Measurements from ENCODE around the gene LIMCH1.
"Not testable (repeated sequence)": the region's sequence is repeated elsewhere in the genome, so short reads cannot be mapped to it uniquely, and the experiment has no call there.

LIMCH1 gene

GRCh38 chr4:41692717-41693345, 154.9 kb downstream of the LIMCH1 start:
- DNase-seq, result no peak

- no peak for DNase-seq
These were observed 155.7 kb downstream of the LIMCH1 start for GRCh38 chr4:41693629-41694028.

DNA sequence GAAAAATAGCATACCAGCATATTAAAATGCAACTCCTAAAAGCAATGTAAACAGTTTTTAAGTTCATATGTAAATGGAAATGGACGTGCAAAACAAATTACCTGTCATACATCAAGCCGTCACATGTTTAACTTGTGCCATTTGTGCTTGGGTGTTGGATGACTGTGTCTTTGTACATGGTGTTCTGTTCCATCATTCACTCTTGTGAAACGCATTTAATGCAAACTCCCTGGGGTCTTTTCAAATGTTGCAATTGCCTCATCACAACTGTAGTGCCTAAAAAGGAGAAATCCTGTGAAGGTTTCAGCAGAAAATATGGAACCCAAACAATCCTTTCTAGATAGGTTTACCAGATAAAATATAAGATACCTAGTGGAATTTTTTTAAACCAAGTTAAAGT, 158.2 kb downstream of the LIMCH1 start:
- DNase-seq, result no peak

DNA sequence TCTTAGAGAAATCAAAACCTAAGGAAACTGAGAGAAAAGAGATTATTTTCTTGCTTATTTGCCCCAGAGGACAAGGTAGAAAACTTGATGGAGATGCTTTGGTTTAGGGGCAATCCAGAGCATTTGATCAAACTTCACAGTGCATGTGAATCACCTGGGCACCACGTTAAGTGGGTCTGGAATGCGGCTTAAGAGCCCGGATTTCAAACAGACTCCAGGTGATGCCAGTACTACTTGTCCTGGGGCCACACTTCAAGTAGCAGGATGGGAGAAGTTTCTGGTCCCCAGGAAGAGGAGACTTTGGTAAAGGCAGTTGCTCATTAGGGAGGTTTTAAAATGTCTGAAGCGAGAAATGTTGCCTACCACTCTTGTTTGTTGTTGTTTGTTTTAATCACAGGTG, 158.8 kb downstream of the LIMCH1 start:
- DNase-seq, result no peak

DNA sequence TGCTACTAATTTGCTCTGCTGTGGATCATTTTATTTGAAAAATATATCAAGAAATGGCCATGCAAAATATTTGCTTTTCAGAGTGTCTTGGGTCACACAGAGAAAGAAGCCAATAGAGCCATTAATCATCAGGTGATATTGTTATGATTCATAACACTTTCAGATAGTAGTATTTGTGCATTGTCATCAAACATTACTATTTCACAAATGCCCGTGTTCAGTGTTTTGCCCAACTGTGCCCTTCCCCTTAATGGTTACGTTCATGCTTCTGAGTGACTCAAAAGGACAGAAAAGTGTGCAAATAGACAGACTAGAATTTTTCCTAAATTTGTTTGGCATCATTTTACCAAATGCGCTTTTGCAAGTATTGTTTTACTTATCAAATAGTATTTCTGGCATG, 164.0 kb downstream of the LIMCH1 start:
- no peak for DNase-seq

DNA sequence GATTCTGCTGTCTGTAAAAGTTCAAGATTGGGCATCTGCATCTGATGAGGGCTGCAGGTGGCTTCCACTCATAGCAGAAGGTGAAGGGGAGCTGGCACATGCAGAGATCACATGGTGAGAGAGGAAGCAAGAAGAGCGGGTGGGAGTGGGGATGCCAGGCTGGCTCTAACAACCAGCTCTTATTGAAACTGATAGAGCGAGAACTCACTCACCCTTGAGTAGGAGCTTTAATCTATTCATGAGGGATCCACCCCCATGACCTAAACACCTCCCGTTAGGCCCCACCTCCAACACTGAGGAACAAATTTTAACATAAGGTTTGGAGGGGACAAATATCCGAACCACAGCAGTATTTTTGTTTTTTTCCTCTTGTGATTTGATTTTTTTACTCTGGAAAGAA, 164.8 kb downstream of the LIMCH1 start:
- DNase-seq, result no peak

DNA sequence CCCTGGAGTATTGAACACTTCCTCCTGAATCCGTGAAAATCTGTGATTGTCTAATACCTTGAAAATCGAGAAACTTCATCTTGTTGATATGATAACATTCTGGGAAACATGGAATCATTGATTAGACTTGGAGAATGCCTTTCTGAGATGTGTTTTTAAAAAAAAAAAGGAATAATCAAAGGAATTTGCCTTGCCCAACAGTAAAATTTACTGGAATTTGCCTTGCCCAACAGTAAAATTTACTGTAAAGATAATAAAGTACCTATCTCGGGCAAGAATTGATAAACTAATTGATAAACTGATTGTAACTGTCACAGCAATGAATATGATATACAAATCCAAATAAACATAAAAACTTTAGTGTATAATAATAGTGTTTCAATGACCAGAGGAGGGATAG, 165.8 kb downstream of the LIMCH1 start:
- DNase-seq, result no peak

- DNase-seq, result no peak
These were observed 172.0 kb downstream of the LIMCH1 start for GRCh38 chr4:41709844-41710481.

DNA sequence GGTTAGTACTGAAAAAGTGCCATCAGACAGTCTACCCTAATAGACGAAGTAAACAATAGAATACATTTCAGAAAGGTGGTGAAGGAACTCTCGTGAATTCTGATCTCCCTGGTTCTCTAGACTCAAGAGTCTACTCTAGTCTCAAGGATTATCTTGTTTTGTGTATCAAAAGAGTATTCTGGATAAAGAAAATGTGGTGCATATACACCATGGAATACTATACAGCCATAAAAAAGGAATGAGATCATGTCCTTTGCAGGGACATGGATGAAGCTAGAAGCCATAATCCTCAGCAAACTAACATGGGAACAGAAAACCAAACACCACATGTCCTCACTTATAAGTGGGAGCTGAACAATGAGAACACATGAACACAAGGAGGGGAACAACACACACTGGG, 173.7 kb downstream of the LIMCH1 start:
- not testable (repeated sequence) for DNase-seq

DNA sequence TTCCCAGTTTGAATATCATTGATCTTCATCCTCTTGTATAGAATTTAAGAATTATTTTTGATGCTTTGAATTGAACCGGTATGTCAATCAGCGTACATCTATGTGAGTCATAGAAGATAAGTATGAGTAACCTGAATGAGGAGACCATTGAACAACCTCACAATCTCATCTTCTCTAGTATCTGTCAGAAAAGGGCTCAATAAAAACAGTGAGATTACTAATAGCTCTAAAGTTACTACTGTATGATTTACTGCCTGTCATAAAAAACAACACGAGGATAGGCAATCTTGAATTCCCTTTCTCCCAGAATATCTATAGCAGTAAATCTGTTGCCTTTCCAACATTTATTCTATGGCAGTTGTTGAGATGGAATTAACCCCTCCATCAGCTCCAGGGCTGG, 174.5 kb downstream of the LIMCH1 start:
- no peak for DNase-seq

DNA sequence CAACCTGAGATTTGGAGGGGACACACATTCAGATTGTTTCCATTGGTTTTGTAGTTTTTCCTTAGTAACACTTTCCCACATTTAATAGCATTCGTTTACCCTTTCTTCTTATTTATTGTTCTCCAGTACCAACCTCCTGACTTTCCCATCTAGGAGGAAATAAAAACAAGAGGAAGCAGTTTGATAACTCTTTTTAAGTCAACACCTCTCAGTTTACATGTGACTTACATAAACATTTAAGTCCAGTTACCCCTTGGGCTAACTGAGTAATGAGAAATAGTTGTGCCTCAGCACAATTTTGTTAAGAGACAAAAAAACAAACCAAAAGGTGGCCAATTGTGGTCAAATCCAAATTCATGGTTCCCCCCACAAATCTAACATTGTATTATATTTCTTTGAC, 175.8 kb downstream of the LIMCH1 start:
- no peak for DNase-seq

GRCh38 chr4:41714364-41715000, 176.5 kb downstream of the LIMCH1 start:
- no peak for DNase-seq

DNA sequence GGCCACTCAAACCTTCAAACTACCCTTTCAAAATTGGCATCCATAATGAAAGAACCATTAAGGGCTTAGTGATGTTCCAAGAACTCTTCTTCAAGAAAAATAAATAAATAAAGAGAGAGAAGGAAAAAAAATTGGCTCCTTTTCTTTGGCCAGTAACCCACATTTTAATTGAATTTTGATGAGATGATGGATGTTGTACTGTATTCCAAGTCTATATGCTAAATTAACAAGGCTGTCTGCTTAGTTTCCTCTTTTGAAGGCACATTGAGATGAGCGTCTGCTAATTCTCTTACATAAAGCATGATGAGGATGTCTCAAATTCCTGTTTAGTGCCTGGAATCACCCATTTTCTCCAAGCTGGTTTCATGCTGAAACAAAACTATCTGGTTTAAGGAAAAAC, 177.2 kb downstream of the LIMCH1 start:
- DNase-seq, result no peak

DNA sequence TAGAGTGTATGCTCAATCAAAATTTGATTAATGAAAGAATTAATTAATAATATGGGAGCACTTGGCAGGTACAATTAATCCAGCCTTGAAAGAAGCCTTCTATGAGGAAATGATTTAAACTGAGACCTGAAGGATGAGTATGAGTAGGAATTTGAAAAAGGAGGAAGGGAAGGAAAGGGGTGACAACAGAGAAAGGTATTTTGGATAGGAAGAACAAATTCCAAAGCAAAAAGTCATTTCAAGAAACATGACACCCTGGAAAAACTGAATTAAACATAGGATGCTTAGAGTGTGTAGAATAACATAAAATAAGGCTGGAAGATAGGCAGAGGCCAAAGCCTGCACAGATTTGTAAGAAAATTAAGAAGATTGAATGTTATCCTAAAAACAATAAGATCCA, 180.9 kb downstream of the LIMCH1 start:
- no peak for DNase-seq

DNA sequence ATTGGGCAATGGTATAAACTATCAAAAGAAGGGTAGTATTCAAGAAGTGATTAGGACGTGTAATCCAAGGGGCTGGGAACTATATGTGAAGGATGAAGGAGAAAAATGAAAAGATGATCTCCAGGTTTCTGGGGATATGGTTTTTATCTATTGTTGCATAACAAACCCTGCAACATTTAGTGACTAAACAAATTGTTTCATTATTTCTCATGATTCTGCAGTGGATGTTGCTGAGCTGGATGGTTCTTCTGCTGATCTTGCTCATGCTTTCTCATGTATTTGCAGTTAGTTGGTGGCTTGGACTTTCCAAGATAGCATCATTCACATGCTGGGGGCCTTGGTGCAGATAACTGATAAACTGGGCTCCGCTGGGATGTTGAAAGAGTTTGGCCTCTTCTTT, 181.5 kb downstream of the LIMCH1 start:
- DNase-seq, result no peak

- no peak for DNase-seq
These were observed 184.2 kb downstream of the LIMCH1 start for GRCh38 chr4:41722181-41722580.

- DNase-seq, result no peak
These were observed 185.3 kb downstream of the LIMCH1 start for GRCh38 chr4:41723286-41723685.

DNA sequence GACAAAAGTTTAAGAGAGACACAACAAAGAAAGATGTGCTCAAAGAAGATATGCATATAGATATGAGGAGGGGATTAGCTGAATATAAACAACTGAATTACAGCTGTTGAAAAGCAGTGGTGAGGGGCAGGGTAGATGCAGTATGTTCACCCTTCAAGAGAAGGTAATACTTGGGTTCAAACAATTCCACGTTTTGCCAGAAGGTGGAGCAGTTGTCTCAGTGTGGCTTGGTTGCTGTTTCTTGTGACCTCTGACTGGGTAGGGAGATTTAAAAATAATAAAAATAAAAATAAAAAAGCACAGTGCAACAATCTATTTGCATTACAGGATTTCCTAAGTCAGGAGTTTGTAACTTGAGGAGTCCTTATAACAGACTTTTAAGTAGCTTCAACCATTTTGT, 187.3 kb downstream of the LIMCH1 start:
- no peak for DNase-seq

- DNase-seq, result no peak
These were observed 190.1 kb downstream of the LIMCH1 start for GRCh38 chr4:41727861-41728572.

- DNase-seq, result no peak
These were observed 190.6 kb downstream of the LIMCH1 start for GRCh38 chr4:41728573-41728913.

DNA sequence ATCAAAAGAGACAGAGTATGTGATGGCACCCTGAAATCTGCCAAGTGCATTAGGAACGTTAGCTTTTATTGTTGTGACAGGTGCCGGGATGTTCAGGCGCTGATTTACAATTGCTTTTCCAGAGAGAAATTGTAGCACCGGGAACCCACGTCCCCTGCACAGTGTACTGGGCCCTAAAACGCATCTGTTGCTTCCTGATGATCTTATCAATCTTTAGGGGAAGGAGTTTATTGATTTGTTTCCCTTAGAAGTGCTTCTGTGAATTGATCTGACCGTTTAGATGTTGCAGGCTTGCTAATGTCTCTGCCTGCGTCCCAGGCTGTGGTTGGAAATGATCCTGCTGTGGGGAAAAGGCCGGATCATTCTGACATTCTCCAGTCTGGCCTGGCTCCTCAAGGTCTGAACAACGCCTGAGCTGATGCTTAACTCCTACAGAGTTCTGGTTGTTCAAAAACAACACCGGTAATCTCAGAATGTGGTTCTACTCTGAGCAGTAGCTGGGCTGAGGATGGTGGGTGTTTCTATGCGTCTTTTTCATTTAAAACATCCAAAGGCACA, 193.7 kb downstream of the LIMCH1 start:
- no peak for DNase-seq

DNA sequence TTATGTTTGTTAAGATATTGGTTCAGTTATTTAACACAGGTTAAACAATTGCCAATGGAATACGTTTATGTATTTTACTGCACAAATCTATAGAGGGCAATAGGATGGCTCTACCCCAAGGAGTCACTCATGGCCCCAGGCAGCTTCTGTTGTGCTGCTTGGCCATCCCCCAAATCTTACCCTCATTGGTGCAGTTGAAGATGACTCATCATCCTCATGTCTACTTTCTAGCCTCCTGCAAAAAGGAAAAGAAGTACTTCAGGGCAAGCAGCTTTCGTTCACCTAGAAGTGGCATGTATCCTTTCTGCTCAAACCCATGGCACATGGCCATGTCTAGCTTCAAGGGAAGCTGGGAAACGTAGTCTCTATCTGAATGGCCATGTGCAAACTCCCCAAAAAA, 196.4 kb downstream of the LIMCH1 start:
- no peak for DNase-seq

- not testable (repeated sequence) for DNase-seq
These were observed 199.5 kb downstream of the LIMCH1 start for GRCh38 chr4:41737491-41737890.

GRCh38 chr4:41741354-41741753, 203.4 kb downstream of the LIMCH1 start:
- no peak for DNase-seq

Measured in NCI-H2029 (cell line).